A549 treated with DMSO at 1 μM for 4 hours (cell line): ENCODE measurements around the gene PAX8. TPM values are rescaled to one million over a fixed set of nuclear protein-coding genes. Genes with fewer than 3 reads are reported as not detected.

Experiments
- total RNA-seq: library from RNA; stranded (reverse); fragments of 200-300 nt; extraction: Qiagen RNA extraction; gene quantifications from 5 replicates; pipeline ENCODE4 v1.2.3, GENCODE V29; 2022; ENCODE audit warnings: low read depth

PAX8 gene
- 0.55 to 1.5 TPM (median 0.63 TPM) in 5 replicates for total RNA-seq

DNA sequence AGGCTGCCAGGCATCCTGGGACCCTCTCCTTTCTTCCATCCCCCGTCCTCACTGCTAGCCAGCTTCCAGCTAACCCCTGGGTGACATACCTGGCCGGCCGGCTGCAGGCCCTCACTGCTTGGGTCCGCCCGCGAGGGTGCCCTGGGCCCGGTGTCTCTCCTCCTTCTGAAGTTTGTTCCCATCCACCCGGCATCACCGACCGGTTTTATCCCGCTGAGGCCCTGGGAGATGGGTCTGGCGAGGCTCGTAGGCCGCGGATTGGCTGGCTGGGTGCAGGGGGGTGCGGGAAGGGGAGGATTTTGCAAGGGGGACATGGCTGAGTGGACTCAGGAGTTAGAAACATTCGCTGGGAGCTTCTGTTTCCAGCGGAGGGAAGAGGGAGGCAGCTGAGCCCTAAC, at the start of gene PAX8:
PAX8 (minus strand) TSS at position 180 of the 398 bp plus-strand sequence. CDS start 527 bp downstream, outside the sequence.

DNA sequence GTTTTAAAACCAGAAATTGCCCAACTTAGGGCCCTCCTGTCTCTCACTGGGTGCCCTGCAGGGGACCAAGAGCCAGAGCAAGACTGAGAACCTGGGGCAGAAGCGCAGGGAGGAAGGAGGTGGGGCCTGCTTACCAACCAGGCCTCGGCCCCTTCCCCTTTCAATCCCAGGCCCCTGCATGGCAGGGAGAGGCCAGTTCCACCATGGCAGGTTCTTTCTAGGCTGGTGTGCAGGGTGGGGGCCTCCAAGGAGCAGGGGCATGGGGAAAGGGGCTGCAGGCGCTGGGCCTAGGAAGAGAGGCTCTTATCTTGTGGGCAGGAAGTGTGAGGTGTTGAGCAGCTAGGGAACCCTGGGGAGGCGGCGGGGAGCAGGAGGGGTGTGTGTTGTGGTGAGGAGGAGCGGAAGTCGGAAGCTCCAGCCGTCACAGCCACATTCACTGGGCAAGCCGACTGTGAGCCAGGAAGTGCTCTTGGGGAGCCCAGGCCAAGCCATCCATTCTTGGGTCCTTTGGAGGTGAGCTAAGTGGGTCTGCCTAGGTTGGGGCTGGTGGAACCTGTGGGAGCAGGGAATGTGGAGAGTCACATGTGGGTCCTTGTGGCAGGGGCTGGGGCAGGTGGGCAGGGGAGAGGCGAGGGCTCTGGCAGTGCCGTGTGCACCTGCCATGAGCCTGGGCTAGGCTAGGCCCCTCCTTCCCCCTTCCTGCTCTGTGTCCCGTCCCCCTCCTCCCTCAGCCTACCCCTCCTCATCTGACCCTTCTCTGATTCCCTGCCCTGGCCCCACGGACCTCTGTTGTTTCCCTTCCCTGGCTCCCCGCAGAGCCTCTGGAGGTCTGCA, 105.0 kb downstream of the PAX8 start, which contains the start of gene PSD4:
PSD4 (plus strand) TSS at position 430 of the 834 bp plus-strand sequence. CDS start 8,486 bp downstream, outside the sequence.

Other genes with a start within 250 kb of the PAX8 start
- 0.15 to 0.25 TPM (median 0.24 TPM) in 3 of 5 replicates, not detected in the others for gene IL36B, start 226.1 kb downstream of the PAX8 start, total RNA-seq
- gene IL36RN, start 219.7 kb downstream of the PAX8 start, total RNA-seq, result 0.06 to 0.14 TPM (median 0.07 TPM) in 5 replicates
- gene IL1F10, start 211.0 kb downstream of the PAX8 start, total RNA-seq, result not detected in 5 replicates
- gene IL1RN, start 151.3 kb downstream of the PAX8 start, total RNA-seq, result 0.29 to 0.43 TPM (median 0.34 TPM) in 5 replicates
- gene PSD4, start 105.0 kb downstream of the PAX8 start, total RNA-seq, result 9.1 to 11.2 TPM (median 10.6 TPM) in 5 replicates
- gene ZNG1B, start 158.8 kb upstream of the PAX8 start, total RNA-seq, result 40.3 to 44.0 TPM (median 42.6 TPM) in 5 replicates
- 0.31 to 0.87 TPM (median 0.33 TPM) in 5 replicates for gene FOXD4L1, start 219.7 kb upstream of the PAX8 start, total RNA-seq